ENCODE results near the gene ZNF385A.
A peak's percentile ranks its signal among the peaks of the same experiment; 100 is the strongest.

ZNF385A gene

DNA sequence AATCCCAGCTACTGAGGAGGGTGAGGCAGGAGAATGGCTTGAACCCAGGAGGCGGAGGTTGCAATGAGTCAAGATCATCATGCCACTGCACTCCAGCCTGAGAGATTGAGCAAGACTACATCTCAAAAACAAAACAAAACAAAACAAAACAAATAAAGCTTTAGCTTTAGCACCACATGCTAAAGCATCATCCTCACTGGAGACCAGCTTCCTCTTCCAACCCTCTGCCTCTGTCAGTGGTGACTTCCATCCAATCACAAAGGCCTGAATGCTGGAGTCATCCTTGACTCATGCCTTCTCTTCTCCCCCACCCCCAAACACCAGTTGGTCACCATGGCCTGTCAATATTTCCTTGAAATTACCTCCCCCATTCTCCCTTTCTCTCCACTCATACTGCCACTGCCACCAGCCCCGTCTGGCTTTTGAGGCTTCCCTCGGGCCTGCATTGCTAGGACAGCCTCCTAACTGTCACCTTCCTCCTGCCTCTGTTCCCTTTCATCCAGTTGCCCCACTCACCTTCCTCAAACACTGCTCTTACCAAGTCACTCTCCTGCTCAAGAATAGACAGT is 1.4 kb downstream of the ZNF385A start:
- no peaks in the 10 kb centered on the region for H3K27me3 Mint-ChIP-seq
- H3K9me3 Mint-ChIP-seq = no peaks in the 10 kb centered on the region
- H3K4me3 Mint-ChIP-seq = no peak overlapping the region
- ATAC-seq (replicated peaks) (peak; percentile 9), DNase-seq (no peak)
- peak overlapping the region in 1 of 2 donors; percentile 54 for H3K27ac Mint-ChIP-seq
- peaks cover 5% of the 10 kb centered on the region in 2 donors for H3K4me1 Mint-ChIP-seq (ENCODE audit: low read depth in 2 of 2)
- H3K36me3 Mint-ChIP-seq (ENCODE audit: insufficient read depth) = no peaks in the 10 kb centered on the region

- H3K27ac Mint-ChIP-seq = no peak overlapping the region
- no peak overlapping the region for H3K4me3 Mint-ChIP-seq
- H3K27me3 Mint-ChIP-seq = no peaks in the 10 kb centered on the region
- H3K4me1 Mint-ChIP-seq (ENCODE audit: low read depth in 2 of 2) = peaks cover 5% of the 10 kb centered on the region in 2 donors
- H3K36me3 Mint-ChIP-seq (ENCODE audit: insufficient read depth) = no peaks in the 10 kb centered on the region
- ATAC-seq (replicated peaks) (no peak), DNase-seq (no peak)
- no peaks in the 10 kb centered on the region for H3K9me3 Mint-ChIP-seq
These were observed 3.4 kb downstream of the ZNF385A start for GRCh38 chr12:54381136-54381535.

DNA sequence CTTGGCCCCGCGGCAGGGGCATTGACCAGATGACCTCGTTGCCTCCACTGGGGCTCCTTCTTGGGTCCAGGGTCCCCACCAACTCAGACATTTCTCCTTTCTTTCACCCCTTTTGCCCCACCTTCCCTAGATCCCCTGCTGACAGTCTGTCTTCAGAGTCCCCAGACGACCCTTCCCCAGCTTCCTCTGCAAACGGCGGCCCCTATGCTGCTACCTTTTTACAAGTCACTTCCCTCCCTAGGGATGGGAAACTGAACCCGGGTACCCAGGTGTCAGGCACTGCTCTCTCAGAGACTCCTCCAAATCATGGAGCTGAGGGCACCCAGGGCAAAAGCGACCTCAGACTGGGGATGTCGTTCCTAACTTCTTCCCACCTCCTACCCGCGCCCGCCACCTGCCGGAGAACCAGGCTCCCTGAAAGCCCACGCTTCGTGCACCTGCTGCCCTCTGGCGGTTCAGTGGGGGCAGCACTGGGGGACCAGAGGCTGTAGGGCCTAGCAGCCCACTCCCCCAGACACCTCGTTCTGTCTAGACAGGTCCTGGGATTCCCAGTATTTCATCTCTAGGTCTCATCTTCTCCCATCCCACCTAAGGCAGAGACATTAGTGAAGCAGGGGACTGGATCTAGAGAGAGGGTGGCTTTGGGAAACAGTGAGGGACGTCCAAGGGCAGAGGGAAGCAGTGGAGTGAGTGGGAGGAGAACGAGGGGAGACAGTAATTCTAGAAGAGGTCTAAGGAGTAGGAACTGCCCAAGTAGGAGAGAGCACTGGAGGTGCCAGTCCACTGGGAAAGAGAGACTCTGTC is 4.9 kb downstream of the ZNF385A start:
- Mint-ChIP-seq H3K4me3 (peak overlapping the region; percentile 52 to 65), H3K4me1 (ENCODE audit: low read depth in 2 of 2) (peaks cover 5% of the 10 kb centered on the region in 2 donors), H3K9me3 (no peaks in the 10 kb centered on the region), H3K27me3 (no peaks in the 10 kb centered on the region), H3K27ac (no peak overlapping the region), H3K36me3 (ENCODE audit: insufficient read depth) (no peaks in the 10 kb centered on the region)
- DNase-seq (peak; percentile 87 to 89 (median 87)), ATAC-seq (replicated peaks) (peak; percentile 96)

- Mint-ChIP-seq H3K4me3 (peak overlapping the region; percentile 4 to 65), H3K27ac (no peak overlapping the region), H3K4me1 (ENCODE audit: low read depth in 2 of 2) (peaks cover 5% of the 10 kb centered on the region in 2 donors), H3K9me3 (no peaks in the 10 kb centered on the region), H3K36me3 (ENCODE audit: insufficient read depth) (no peaks in the 10 kb centered on the region), H3K27me3 (no peaks in the 10 kb centered on the region)
- peak; percentile 29 for ATAC-seq (replicated peaks)
- no peak for DNase-seq
These were observed 5.6 kb downstream of the ZNF385A start for GRCh38 chr12:54378796-54379397.

- Mint-ChIP-seq H3K9me3 (no peaks in the 10 kb centered on the region), H3K27ac (no peak overlapping the region), H3K36me3 (ENCODE audit: insufficient read depth) (no peaks in the 10 kb centered on the region), H3K4me3 (peak overlapping the region; percentile 4 to 26), H3K27me3 (no peaks in the 10 kb centered on the region), H3K4me1 (ENCODE audit: low read depth in 2 of 2) (peaks cover 5% of the 10 kb centered on the region in 2 donors)
- ATAC-seq (replicated peaks) (no peak), DNase-seq (no peak)
These were observed 6.6 kb downstream of the ZNF385A start for GRCh38 chr12:54377797-54378515.

GRCh38 chr12:54377007-54377406 is 7.5 kb downstream of the ZNF385A start:
- Mint-ChIP-seq H3K27me3 (no peaks in the 10 kb centered on the region), H3K4me1 (ENCODE audit: low read depth in 2 of 2) (peaks cover 6% of the 10 kb centered on the region in 2 donors), H3K27ac (peak overlapping the region; percentile 53 to 60)

DNA sequence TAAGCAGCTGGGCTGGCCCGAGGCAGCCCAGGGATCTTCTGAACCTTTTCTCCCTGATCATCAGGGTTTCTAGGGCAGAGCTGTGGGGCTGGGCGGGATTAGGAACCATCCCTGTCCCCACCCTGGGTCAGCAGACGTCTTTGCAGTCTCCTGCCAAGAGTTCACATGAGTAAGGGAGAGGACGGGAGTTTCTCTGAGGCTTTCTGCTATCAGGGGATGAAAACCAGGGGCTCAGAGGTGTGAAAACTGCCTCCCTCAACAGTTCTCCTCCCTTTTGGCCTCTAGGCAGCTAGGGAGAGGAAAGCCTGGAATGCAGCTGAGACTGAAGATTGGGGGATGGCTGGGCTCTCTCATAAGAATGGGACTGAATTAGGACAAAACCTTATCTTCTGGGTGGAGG is 7.9 kb downstream of the ZNF385A start:
- Mint-ChIP-seq H3K4me3 (no peak overlapping the region), H3K36me3 (ENCODE audit: insufficient read depth) (no peaks in the 10 kb centered on the region), H3K27me3 (no peaks in the 10 kb centered on the region), H3K27ac (no peak overlapping the region), H3K9me3 (no peaks in the 10 kb centered on the region), H3K4me1 (ENCODE audit: low read depth in 2 of 2) (peaks cover 9% of the 10 kb centered on the region in 2 donors)
- ATAC-seq (replicated peaks) (no peak), DNase-seq (no peak)

More at GRCh38 chr12:54377007-54377406, 7.5 kb downstream of the ZNF385A start:
- Mint-ChIP-seq H3K4me3 (no peak overlapping the region), H3K9me3 (no peaks in the 10 kb centered on the region), H3K36me3 (ENCODE audit: insufficient read depth) (no peaks in the 10 kb centered on the region)
- DNase-seq = no peak
- ATAC-seq (replicated peaks) = no peak

- H3K27ac Mint-ChIP-seq = peak overlapping the region in 1 of 2 donors; percentile 44
- no peaks in the 10 kb centered on the region for H3K9me3 Mint-ChIP-seq
- H3K4me1 Mint-ChIP-seq (ENCODE audit: low read depth in 2 of 2) = peaks cover 9 to 13% of the 10 kb centered on the region in 2 donors
- ATAC-seq (replicated peaks) (no peak), DNase-seq (no peak)
- no peak overlapping the region for H3K4me3 Mint-ChIP-seq
- no peaks in the 10 kb centered on the region for H3K27me3 Mint-ChIP-seq
- H3K36me3 Mint-ChIP-seq (ENCODE audit: insufficient read depth) = no peaks in the 10 kb centered on the region
These were observed 9.3 kb downstream of the ZNF385A start for GRCh38 chr12:54375259-54375579.

- no peaks in the 10 kb centered on the region for H3K27me3 Mint-ChIP-seq
- H3K4me3 Mint-ChIP-seq = no peak overlapping the region
- no peaks in the 10 kb centered on the region for H3K9me3 Mint-ChIP-seq
- DNase-seq (no peak), ATAC-seq (replicated peaks) (no peak)
- H3K36me3 Mint-ChIP-seq (ENCODE audit: insufficient read depth) = no peaks in the 10 kb centered on the region
- H3K4me1 Mint-ChIP-seq (ENCODE audit: low read depth in 2 of 2) = peaks cover 8 to 12% of the 10 kb centered on the region in 2 donors
- peak overlapping the region in 1 of 2 donors; percentile 44 for H3K27ac Mint-ChIP-seq
These were observed 9.8 kb downstream of the ZNF385A start for GRCh38 chr12:54374562-54375258.

DNA sequence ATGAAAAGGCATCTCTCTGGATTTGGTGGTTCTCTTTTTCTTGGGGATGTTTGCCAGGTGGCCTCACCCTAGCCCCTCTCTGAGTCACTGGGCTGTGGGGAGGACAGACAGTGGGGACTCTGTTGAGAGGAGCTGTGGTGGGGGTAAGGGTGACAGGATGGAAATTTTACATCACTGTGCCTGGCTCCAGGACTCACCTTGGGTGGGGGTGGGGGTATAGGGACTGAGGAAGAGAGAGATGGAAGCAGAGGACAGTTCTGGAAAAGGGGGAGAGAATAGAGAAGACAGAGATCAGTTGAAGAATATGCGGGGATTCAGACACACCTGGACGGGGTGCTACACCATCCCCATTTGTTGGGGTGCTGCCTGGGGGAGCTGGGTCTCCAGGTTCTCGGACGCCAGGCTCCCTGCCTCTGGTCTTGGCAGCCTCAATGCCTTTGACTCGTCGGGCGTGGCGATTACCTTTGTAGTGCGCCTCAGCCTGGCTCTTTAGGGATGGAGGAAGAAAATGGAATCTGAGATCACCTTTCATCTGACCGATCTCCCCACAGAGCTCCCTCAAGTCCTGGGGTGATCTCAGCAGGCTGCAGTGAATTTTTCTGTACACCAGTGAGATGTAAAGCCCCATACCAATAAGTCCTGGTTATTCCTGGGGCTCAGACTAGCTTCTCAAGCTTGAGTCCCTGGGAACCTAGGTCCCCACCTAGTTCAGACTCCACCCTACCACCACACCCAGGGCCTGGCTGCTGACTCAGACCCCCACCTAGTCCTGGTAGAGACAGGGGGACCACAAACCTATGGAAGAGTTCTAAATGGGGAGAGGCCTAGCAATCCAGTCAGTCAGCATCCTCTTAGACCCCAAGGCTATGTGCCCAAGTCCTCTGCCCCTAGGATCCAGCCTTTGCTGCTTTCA is 10.6 kb downstream of the ZNF385A start:
- H3K4me1 Mint-ChIP-seq (ENCODE audit: low read depth in 2 of 2) = peaks cover 9 to 14% of the 10 kb centered on the region in 2 donors
- no peak overlapping the region for H3K4me3 Mint-ChIP-seq
- ATAC-seq (replicated peaks) (no peak), DNase-seq (no peak)
- no peaks in the 10 kb centered on the region for H3K36me3 Mint-ChIP-seq (ENCODE audit: insufficient read depth)
- H3K27me3 Mint-ChIP-seq = peaks cover 0 to 7% of the 10 kb centered on the region in 2 donors
- no peaks in the 10 kb centered on the region for H3K9me3 Mint-ChIP-seq
- H3K27ac Mint-ChIP-seq = no peak overlapping the region

DNA sequence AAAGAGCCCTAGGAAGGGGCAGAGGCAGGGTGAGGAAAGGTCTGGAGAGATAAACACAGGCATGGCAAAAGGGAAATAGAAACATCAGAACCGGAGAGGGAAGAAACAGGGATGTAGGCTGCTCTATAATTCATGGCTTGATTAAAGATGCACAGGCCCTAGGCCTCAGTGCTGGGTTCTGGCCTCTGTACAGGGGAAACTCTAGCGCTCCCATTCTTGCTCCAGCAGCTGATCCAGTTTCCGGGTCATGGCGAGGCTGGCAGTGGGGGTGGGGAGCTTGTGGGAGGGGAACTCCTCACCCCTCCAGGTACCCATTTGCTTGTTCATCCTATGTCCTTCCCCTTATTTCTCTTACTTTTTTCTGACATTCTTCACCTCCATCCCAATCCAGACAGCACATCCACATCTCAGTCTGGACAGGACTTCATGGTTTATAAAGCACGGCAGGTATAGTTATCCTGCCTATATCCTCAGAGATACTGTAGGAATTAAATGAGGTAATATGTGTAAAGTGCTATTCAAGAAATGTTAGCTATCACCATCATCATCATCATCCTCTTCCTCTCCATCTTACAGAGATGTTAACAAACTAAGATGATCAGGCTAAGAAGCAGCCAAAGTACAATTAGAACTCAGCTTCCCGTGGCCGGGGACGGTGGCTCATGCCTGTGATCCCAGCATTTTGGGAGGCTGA is 12.3 kb downstream of the ZNF385A start:
- Mint-ChIP-seq H3K27ac (peak overlapping the region; percentile 50 to 60), H3K4me1 (ENCODE audit: low read depth in 2 of 2) (peaks cover 19 to 22% of the 10 kb centered on the region in 2 donors), H3K27me3 (peaks cover 0 to 7% of the 10 kb centered on the region in 2 donors), H3K4me3 (no peak overlapping the region), H3K9me3 (no peaks in the 10 kb centered on the region), H3K36me3 (ENCODE audit: insufficient read depth) (no peaks in the 10 kb centered on the region)
- ATAC-seq (replicated peaks) (no peak), DNase-seq (no peak)

Data from effector memory CD8-positive, alpha-beta T cell (primary cell).